ENCODE data around the gene VPS29.

VPS29 gene

DNA sequence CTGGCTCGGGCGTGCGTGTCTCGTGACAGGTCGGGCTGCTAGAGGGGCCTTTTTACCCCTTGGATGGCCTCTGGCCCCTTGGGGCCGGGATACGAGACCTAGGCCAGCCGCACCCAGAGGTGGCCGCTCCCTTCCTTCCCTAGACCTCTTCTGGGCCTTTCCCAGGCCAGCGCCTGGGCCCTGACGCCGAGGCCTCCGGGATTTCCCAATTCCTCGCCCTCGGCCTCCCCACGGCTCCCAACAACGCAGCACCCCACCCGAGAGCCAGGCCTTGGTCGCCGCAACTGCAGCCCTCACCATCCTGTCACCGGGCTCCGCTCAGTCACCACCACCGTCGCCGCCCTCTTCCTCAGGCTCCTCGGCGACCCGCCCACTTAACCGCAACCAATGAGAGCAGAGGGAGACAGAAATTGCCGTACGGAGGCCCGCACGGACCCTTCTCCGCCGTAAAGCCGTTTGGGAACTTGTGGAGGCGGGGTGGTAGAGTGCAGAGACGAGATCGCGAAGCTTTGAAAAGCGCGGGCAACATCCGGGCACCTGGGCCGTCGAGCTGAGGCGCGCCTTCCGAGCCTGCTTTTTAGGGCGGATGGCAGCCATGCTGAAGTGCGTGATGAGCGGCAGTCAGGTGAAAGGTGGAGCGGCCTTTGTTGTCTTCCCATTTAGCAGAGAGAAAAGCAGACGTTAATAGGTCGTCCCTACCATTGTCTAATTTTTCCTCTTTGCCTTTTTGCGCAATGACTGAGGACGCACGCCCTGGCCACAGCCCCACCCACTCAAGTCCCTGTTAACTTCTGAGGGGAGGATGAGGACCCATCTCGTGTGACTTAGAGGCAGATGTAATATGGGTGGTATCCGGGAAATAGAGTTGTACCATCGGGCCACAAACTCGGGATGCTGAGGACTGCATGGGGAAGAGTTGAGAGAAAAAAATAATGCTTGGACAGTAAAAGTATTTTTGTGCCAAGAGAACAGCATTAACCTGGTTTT, at the start of gene VPS29, which contains the start of gene RAD9B:
VPS29 (minus strand) TSS at position 360 of the 987 bp plus-strand sequence; CDS start at position 300, 60 bp downstream.
RAD9B (plus strand) TSS at position 580 of the 987 bp plus-strand sequence; CDS start at position 587, 7 bp downstream.
- DNase-seq = peak; percentile 99

DNA sequence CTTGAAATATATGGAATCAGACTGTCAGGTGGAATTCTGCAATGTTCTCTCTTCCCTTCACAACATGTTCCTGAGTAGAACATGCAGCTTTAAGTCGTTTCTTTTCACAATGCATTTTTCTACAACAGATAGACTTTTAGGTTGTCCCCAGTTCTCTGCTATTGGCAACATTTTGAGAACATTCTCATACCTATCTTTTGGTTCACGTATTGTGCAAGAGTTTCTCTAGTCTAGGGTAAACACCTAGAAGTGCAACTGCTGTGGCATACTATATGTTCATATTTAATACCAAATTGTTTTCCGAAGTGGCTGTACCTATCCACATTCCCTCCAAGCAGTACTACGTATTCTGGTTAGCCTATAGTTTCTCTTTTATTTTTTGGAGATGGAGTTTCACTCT, 49.1 kb upstream of the VPS29 start:
- no peak for DNase-seq

DNA sequence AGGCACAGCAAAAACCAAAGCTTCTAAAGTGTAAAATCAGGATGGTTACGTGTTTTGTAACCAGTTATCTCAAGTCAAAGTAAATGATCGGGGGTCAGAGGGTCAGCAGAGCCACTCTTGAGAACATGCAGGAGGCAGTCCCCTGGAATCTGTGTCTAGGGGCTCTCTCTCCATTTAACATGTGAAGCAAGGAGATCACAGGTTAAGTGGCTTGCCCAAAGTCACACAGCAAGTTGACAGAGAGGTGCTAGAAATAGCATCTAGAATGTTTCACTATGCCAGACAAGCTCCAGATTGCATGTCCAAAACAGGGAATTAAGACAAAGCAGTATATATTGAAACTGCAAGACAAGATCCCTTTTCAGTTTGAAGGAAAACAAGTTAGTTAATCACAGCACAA, 47.8 kb upstream of the VPS29 start:
- no peak for DNase-seq

DNA sequence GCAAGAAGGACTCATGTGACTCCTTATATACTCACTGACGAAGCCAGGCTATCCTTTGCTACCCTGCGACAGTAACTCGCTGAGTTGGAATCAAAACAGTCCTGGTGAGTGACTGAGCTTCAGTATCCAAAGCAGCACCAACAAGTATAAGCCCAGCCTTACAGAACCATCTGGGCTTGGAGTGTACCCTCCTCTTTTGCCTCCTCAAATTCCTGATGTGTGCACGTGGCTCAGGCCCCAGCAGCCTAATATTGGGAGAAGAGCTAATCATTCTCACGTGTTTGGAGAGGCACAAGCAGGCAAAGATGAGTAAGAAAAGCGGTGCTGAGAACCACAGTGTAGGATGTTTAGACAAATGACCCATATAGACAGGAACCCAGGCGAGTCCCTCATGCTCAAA, 46.8 kb upstream of the VPS29 start:
- peak; percentile 75 for DNase-seq

DNA sequence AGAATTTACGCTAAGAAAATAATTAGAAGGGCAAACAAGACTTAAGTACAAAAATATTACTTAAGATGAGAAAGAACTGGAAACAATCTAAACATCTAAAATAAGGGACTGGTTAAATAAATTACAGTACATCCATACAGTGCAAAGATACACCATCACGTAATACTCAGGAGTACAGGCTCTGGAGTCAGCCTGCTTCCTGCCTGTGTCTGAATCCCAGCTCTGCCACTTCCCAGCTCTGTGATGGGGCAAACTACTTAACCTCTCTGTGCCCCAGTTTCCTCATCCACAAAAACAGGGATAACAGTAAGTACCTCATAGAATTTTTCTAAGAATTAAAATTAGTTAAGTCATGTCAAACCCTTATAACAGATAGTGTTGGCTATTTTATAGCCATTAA, 45.2 kb upstream of the VPS29 start:
- no peak for DNase-seq

DNA sequence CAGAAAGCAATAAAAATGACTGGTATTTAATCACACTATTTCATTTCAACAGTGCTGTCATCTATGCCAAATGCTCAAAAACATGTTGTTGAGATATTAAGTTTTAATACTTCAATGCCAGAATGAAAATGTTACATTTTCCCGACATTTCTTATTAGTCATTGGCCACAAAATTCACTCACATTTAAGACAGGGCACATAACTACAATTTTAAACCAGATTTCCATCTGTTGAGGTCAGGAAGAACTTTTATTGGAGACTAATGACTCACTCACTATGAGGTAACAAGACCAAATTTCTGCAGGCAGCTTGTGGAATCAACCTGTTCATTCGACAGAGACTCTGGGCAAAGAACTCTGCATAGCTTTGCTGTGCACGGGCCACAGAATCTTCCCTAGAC, 44.4 kb upstream of the VPS29 start:
- DNase-seq = peak; percentile 94

DNA sequence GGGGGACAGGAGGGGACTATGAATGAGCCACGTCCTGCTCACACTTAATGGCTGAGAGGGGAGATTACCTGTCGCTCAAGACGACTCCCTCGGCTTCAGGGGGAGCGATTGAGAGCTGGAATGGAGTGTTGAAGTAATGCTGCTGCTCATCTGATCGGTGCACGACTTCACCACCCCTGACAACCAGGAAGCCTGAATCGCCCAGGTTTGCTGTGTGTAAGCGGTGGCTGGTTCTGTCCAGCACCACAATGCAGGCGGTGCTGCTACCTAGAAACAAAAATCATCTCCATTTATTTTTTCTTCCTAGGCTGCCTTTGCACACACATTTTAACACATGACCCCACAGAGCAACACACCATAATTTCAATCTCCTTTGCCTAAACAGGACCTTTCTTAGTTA, 43.9 kb upstream of the VPS29 start:
- DNase-seq = no peak

DNA sequence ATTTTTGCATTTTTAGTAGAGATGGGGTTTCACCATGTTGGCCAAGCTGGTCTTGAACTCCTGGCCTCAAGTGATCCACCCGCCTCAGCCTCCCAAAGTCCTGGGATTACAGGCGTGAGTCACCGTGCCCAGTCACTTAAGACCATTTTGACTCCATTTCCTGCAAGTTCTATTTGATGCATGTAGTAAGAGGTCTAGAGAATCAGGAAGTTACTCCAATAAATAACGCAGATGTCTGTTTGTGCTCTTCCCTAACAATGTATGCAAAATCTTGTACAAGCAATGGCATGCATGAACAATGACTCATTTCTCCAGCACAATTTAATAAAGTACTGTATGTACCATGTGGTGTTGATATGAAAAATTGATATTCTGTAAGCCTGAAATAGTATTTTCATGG, 43.3 kb upstream of the VPS29 start:
- DNase-seq = peak; percentile 96

DNA sequence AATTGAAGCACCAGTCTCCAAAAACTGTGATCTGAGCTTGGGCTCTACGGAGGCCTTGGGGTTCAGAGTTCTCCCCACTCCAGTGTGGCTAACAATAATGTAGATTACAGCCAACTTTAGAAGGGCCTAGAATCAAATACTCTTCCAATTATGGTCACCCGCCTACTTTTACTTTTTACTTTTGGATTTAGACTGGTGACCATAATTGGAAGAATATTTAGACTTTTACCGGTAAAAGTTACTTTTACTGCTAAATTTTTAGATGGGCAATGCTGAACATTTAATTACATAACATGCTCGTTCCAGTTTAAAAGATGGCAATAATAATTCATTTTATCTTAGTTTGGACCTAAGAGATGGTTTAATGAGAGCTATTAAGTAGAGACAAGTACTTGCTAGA, 42.1 kb upstream of the VPS29 start:
- no peak for DNase-seq

DNA sequence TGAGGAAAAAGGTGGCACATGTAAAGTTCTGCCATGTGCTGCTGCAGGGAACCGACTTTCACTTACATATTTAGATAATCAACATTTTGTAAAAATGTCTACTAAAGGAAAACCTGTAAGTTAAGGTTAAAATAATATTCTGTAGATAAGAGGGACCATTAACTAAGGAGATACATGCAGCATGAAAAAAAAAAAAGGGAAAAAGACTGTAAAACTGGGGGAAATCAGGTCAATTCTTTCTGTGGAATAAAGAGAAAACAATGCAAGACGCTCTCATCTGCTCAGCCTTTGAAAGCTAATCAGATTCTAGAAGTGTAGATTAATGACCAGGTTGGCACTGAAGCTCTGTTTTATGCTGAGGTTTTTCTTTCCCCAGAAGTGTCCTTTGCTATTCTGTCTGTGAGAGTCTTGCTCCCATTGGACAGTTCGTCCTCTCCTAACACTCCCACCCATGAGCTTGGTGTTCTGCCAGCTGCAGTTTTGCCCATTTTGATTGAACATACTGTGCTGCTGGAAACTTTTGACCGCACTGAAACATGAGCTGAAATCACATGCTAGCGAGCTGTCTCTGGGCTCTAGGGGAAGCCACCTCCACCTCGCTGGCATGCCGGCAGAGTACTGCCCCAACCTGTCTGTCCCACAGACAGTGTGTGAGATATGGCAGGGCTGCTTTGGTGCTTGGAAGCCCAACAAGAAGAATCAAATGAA, 41.5 kb upstream of the VPS29 start:
- DNase-seq = peak; percentile 35

DNA sequence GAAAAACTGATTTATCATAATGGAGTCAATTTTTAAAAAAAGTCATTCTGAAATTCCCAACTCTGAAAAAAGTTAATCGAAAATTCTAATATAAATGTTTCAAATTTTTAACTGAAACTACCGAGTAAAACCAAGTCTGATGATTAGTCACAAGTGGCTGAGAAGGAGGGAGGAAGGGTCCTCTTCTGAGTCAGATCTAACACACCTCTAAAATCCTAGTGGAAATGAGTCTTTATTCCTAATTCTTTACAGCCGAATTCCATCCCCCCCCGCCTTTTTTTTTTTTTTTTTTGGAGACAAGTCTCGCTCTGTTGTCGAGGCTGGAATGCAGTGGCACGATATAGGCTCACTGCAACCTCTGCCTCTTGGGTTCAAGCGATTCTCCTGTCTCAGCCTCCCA, 38.1 kb upstream of the VPS29 start:
- DNase-seq = peak; percentile 31

DNA sequence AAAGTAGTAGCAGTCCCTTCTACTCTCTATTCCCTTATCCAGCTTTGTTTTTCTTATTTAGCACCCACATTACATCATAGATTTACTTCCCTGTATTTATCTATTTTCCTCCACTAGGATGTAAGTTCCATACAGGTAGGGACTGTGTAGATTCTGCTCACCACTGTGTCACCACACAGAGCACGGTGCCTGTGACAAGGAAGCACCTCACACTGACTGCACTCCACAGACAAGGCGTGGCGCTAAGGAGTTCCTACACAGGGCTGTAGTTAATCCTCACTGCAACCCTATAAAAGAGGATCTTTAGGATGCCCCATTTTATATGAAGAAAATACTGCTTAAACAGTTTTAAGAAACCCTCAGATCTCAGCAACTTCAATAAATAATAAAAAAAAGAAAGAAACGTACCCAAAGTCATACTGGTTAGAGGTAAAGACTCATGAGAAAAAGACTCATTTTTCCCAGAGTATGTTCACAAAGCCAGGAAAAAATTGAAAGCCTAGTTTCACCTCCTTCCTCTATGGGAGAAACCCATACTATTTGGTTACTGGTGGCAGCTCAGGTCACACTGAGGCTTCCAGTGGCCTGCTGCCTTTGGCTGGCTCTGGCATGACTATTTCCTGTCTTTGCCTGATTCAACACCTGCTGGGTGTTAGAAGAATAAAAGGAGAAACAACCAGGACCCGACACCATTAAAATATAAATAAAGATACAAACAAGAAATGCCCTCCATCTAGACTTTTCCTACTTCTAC, 37.1 kb upstream of the VPS29 start:
- DNase-seq = no peak

DNA sequence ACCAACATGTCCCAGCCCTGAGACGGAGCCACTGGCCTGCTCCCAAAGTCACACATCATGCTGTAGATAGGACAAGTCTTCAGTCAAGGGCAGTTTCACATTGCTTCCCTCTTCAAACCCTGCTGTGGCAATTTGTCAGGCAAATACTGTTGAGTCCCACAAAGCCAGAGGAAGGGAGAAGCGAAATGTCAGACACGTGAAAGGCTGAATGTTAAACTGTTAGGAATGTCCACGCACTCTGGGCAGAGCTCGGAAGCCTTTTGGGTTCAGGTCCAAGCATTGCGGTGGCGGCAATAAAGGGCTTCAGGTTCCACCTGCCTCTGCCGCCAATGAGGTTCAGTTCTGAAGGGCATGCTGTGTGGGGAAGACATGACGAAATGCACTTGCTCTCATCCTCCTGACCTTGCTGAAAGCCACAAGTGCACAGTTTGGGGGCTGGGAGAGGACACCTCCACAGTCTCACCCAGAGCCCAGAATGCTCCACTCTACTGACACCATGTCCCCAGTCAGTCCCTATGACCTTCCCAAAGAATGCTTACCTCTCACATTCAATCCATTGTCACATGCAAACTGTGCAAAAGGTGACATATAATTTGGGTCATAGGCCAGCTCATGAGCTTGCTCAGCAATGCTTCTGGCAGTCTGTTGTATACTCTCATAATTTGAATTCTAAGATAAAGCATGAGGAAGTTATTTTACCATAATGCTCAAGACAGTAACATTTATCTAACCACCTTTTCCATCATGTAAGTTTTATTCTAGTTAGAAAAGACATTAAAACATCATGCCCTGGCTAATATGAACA, 35.9 kb upstream of the VPS29 start:
- DNase-seq = no peak

DNA sequence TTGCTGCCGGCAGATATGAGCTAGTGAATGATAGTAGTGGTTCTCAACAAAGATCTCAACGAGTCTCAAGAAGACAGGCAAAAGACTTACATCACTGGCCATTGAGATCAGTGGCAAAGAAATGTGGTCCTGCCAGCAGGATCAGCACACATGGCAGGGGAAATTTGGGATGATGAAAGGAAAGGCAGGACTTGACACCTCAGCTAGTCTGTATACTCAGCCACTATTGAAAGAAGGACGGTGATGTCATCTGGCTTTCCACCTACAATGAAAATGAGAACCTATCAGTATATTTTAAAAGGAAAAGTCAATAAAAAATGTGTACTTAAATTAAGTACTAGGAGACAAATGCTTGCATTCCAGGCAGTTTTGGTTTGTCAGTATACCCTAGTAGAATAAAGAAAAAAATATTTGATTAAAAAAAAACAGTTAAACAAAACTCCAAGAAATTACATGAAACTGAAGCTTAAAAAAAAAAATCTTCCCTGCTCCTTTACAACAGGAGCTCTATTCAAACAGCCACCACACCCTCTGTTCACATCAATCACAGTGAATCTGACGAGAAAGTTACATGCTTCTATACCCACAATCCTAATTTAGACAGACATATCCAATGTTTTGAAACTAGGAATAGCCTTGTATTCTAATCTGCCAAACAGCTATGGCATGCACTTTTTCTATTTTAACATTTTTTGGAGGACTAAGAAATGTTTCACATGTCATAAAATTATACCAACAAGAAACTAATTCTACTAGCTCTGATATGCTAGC, 35.1 kb upstream of the VPS29 start:
- DNase-seq = no peak

DNA sequence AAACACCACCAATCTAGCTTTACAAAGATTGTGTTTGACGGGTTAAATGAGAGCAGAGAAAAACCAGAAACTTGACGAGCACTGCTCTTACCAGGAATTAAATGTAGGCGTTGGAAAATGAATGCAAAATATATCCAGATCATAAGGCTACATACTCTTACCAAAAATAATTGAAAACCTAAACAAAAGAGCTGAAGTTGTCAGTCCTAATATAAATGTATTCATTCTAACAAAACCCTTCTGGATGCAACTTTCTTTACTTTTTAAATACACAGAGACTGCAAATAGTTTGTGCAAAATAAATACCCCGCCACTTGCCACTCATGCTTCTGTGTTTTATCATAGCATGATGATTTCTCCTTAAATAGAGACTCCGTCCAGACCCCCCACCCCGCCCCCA, 32.9 kb upstream of the VPS29 start:
- DNase-seq = no peak

DNA sequence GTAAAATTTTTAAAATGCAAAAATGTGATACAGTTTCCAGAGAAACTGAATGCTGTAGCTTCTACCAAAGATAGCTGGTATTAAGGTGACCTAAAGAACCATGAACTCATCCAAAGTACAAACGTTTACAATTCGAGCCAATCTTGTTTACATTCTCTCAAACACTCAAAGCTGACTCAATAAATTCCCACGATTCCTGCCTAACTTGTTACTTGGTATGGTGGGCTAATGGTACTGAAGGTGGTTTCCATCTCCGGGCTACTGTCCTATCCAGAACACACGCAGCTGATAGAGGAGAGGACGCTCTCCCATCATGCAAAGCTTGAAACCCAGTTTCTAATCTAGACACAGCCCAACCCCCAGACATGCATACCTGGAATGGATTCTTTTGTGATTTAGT, 31.7 kb upstream of the VPS29 start:
- peak; percentile 33 for DNase-seq

DNA sequence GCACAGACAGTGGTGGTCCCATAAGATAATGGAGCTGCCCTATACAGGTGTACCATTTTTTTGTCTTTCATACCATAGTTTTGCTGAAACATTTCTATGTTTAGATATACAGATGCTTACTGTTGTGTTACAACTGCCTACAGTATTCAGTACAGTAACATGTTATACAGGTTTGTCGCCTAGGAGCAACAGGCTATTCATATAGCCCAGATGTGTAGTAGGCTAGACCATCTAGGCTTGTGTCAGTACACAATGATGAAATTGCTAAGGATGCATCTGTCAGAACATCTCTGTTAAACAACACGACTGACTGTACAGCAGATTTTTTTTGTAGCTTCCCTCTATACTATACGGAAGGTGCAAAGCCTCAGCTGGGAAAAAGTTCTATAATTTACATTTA, 30.7 kb upstream of the VPS29 start:
- no peak for DNase-seq

DNA sequence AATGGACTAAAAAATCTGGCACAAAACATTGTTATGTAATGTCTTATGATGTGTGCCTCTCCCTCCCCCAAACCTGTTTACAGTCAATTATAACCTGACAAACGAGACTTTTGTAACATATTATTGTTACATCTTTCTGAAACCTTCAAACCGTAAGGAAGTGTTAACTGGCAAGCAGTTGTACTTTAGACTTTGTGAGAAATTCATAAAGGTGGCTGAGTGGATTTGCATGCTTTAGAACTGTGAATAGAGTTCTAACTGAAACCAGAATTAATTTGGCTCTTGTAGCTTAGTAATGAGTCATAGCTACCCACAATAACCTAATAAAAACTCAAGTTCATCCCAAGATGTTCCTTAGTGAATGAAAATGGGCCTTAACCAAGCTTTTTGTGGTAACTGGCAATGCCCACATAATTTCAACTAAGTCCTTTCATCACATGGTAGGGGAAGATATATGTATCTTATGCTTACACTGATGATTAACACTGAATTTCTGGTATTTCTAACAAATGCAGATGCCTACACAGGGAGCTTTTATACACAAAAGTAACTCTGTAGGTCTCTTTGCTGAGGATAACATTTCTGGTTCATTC, 29.9 kb upstream of the VPS29 start:
- DNase-seq = peak; percentile 77

DNA sequence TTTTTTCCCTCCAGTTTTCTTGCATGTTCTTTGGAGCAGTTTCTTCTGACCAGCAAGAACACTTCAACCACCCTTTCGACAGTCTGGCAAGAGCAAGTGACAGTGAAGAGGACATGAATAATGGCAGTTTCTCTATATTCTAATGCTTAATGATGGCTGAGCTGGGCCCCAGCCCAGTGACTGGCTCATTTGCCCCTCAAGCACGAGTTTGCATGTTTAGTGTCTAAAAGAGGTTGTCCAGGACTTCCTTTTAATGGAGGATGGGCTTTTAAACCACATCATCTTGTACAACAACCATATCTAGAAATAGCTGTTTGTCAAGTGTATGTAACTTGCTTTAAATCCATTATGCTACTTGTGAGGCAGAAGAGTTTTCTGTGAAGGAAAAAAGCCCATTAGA, 28.6 kb upstream of the VPS29 start:
- no peak for DNase-seq

DNA sequence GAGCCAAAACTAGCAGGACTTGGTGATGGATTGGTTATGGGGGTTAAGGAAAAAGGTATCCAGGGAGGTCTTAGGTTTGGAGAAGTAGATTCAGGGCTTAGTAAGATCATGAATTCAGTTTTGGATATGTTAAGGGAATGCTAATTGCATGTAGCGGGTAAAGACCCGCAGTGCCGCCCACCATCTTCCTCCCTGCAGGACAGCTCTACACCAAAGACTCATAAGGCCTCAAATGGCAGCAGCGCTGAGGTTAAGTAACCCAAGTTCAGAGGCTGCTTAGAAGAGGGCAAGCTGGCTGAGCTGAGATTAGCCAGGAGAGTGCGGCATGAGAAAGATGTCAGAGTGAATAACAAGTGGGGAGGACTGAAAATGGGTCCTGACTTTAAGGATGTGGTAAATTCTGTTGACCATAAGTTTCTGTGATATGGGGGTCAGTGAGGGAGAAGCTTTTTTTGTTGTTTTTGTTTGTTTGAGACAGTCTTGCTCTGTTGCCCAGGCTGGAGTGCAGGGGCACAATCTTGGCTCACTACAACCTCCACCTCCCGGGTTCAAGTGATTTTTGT, 26.4 kb upstream of the VPS29 start:
- no peak for DNase-seq

Data from fibroblast of skin of right quadriceps (primary cell).